Measurements from ENCODE around the gene PPIB. TPM values are rescaled to one million over a fixed set of nuclear protein-coding genes. Genes with fewer than 3 reads are reported as not detected.

Gene PPIB
- total RNA-seq, 1 experiment from 2014 or later, result 410 TPM

GRCh38 chr15:64127521-64128270, 35.1 kb downstream of the PPIB start:
- DNase-seq (no peak), ATAC-seq (no peak)
- TF ChIP-seq EZH2 (IDR thresholded peaks at IDR 0.05; ENCODE audit: low read length, unreplicated experiment) (no peak), EZH2phosphoT487 (IDR thresholded peaks at IDR 0.05; ENCODE audit: borderline replicate concordance, low read length) (no peak), CTCF (conservative IDR thresholded peaks at IDR 0.05; ENCODE audit: low read depth, low read length) (no peak)
- POLR2A ChIA-PET (ENCODE audit: unreplicated experiment), result no interaction called here
- Histone ChIP-seq H3K9me2 (replicated peaks; ENCODE audit: low read length) (no peaks in the 10 kb centered on the region), H3K4me1 (ENCODE audit: insufficient read depth, low read length) (no peaks in the 10 kb centered on the region), H3K79me2 (ENCODE audit: low read length) (no peaks in the 10 kb centered on the region), H3K4me2 (ENCODE audit: low read length) (no peak overlapping the region), H3K9ac (ENCODE audit: low read length) (no peak overlapping the region), H4K20me1 (ENCODE audit: low read length) (no peaks in the 10 kb centered on the region), H2AFZ (ENCODE audit: low read length) (no peak overlapping the region), H3F3A (ENCODE audit: low read length, unreplicated experiment) (no peaks in the 10 kb centered on the region), H3K9me3 (ENCODE audit: low read length) (no peaks in the 10 kb centered on the region), H3K27me3 (ENCODE audit: low read length) (no peaks in the 10 kb centered on the region), H3K36me3 (ENCODE audit: low read depth, low read length) (peaks cover 38% of the 10 kb centered on the region), H3K27ac (ENCODE audit: low read length) (no peak overlapping the region), H3K4me3 (ENCODE audit: low read length) (no peak overlapping the region)
- CTCF ChIA-PET, result no interaction called here
- no TSS peak for BruUV-seq (replicated peaks)
- intact Hi-C loops (cut with micrococcal nuclease), result no loop called here

GRCh38 chr15:64125978-64126377, 36.8 kb downstream of the PPIB start:
- BruUV-seq (replicated peaks), result no TSS peak
- H3K4me1 ChIP-seq (ENCODE audit: insufficient read depth, low read length), result no peaks in the 10 kb centered on the region
- no peaks in the 10 kb centered on the region for H3F3A ChIP-seq (ENCODE audit: low read length, unreplicated experiment)
- H2AFZ ChIP-seq (ENCODE audit: low read length), result no peak overlapping the region
- POLR2A ChIA-PET (ENCODE audit: unreplicated experiment), result interaction anchor here (0.6 kb wide), 1 partner anchor 1838 kb away, joined by 3 read pairs; no protein-coding TSS in a partner anchor
- no peaks in the 10 kb centered on the region for H3K9me2 ChIP-seq (replicated peaks; ENCODE audit: low read length)
- intact Hi-C loops (cut with micrococcal nuclease), result no loop called here
- CTCF ChIA-PET, result no interaction called here
- no peaks in the 10 kb centered on the region for H3K9me3 ChIP-seq (ENCODE audit: low read length)
- H3K4me2 ChIP-seq (ENCODE audit: low read length), result no peak overlapping the region
- no peaks in the 10 kb centered on the region for H3K79me2 ChIP-seq (ENCODE audit: low read length)
- H3K36me3 ChIP-seq (ENCODE audit: low read depth, low read length), result peaks cover 36% of the 10 kb centered on the region
- H3K4me3 ChIP-seq (ENCODE audit: low read length), result no peak overlapping the region
- no peak overlapping the region for H3K9ac ChIP-seq (ENCODE audit: low read length)
- DNase-seq, result no peak
- no peaks in the 10 kb centered on the region for H3K27me3 ChIP-seq (ENCODE audit: low read length)
- H3K27ac ChIP-seq (ENCODE audit: low read length), result no peak overlapping the region
- no peaks in the 10 kb centered on the region for H4K20me1 ChIP-seq (ENCODE audit: low read length)
- ATAC-seq, result no peak
- TF ChIP-seq EZH2 (IDR thresholded peaks at IDR 0.05; ENCODE audit: low read length, unreplicated experiment) (no peak), CTCF (conservative IDR thresholded peaks at IDR 0.05; ENCODE audit: low read depth, low read length) (no peak), EZH2phosphoT487 (IDR thresholded peaks at IDR 0.05; ENCODE audit: borderline replicate concordance, low read length) (no peak)

- intact Hi-C loops (cut with micrococcal nuclease), result no loop called here
- Histone ChIP-seq H3K4me3 (ENCODE audit: low read length) (no peak overlapping the region), H2AFZ (ENCODE audit: low read length) (no peak overlapping the region), H3K27ac (ENCODE audit: low read length) (no peak overlapping the region), H3K36me3 (ENCODE audit: low read depth, low read length) (peaks cover 27% of the 10 kb centered on the region), H3K9me3 (ENCODE audit: low read length) (no peaks in the 10 kb centered on the region), H4K20me1 (ENCODE audit: low read length) (no peaks in the 10 kb centered on the region), H3K4me2 (ENCODE audit: low read length) (no peak overlapping the region), H3K9me2 (replicated peaks; ENCODE audit: low read length) (no peaks in the 10 kb centered on the region), H3F3A (ENCODE audit: low read length, unreplicated experiment) (no peaks in the 10 kb centered on the region), H3K9ac (ENCODE audit: low read length) (no peak overlapping the region), H3K4me1 (ENCODE audit: insufficient read depth, low read length) (no peaks in the 10 kb centered on the region), H3K27me3 (ENCODE audit: low read length) (no peaks in the 10 kb centered on the region), H3K79me2 (ENCODE audit: low read length) (no peaks in the 10 kb centered on the region)
- ChIA-PET CTCF (no interaction called here), POLR2A (ENCODE audit: unreplicated experiment) (no interaction called here)
- no TSS peak for BruUV-seq (replicated peaks)
- DNase-seq, result no peak
- TF ChIP-seq CTCF (conservative IDR thresholded peaks at IDR 0.05; ENCODE audit: low read depth, low read length) (no peak), EZH2phosphoT487 (IDR thresholded peaks at IDR 0.05; ENCODE audit: borderline replicate concordance, low read length) (no peak), EZH2 (IDR thresholded peaks at IDR 0.05; ENCODE audit: low read length, unreplicated experiment) (no peak)
- ATAC-seq, result no peak
Measured at GRCh38 chr15:64122936-64123351, 39.9 kb downstream of the PPIB start.

All from PC-3 (cell line).